Skeletal muscle satellite cell (primary cell): Measurements from ENCODE around the gene TMEM109.

Source experiments
- H3K27me3 ChIP-seq: 2 replicates; pipeline ENCODE4 v1.7.0; 2013; ENCODE audit warnings: low read length; ENCODE audit not compliant: control insufficient read depth, insufficient read depth
- H3K36me3 ChIP-seq: 2 replicates; pipeline ENCODE4 v1.7.0; 2013; ENCODE audit warnings: mild to moderate bottlenecking, control low read depth, low read length; ENCODE audit not compliant: insufficient read depth
- H3K4me1 ChIP-seq: 2 replicates; pipeline ENCODE4 v1.7.0; 2013; ENCODE audit warnings: low read length; ENCODE audit not compliant: control insufficient read depth, insufficient read depth
- H3K4me2 ChIP-seq: 2 replicates; pipeline ENCODE4 v1.7.0; 2013; ENCODE audit warnings: mild to moderate bottlenecking, low read length
- H3K4me3 ChIP-seq: 2 replicates; pipeline ENCODE4 v1.7.0; 2013; ENCODE audit warnings: low read length
- H3K9ac ChIP-seq: 2 replicates; pipeline ENCODE4 v1.7.0; 2013; ENCODE audit warnings: mild to moderate bottlenecking, low read depth, low read length, moderate library complexity
- H3K9me3 ChIP-seq: replicated peaks from 2 replicates; pipeline ENCODE4 v1.7.0; 2013; ENCODE audit warnings: mild to moderate bottlenecking, control low read depth, low read length

TMEM109 gene

GRCh38 chr11:60872124-60872960 lies 41.6 kb upstream of the TMEM109 start:
- Histone ChIP-seq H3K4me1 (peaks cover 19% of the 10 kb centered on the region), H3K36me3 (no peaks in the 10 kb centered on the region), H3K9me3 (no peaks in the 10 kb centered on the region), H3K4me2 (no peak overlapping the region), H3K9ac (no peak overlapping the region), H3K4me3 (no peak overlapping the region), H3K27me3 (no peaks in the 10 kb centered on the region)

- Histone ChIP-seq H3K36me3 (no peaks in the 10 kb centered on the region), H3K9me3 (no peaks in the 10 kb centered on the region), H3K4me3 (no peak overlapping the region), H3K9ac (no peak overlapping the region), H3K27me3 (no peaks in the 10 kb centered on the region), H3K4me2 (no peak overlapping the region), H3K4me1 (peaks cover 19% of the 10 kb centered on the region)
These were observed 40.9 kb upstream of the TMEM109 start for GRCh38 chr11:60872961-60873524.

GRCh38 chr11:60873533-60873932 lies 40.4 kb upstream of the TMEM109 start:
- Histone ChIP-seq H3K4me3 (no peak overlapping the region), H3K4me1 (peaks cover 19% of the 10 kb centered on the region), H3K9ac (no peak overlapping the region), H3K4me2 (no peak overlapping the region), H3K9me3 (no peaks in the 10 kb centered on the region), H3K36me3 (no peaks in the 10 kb centered on the region), H3K27me3 (no peaks in the 10 kb centered on the region)

GRCh38 chr11:60874421-60875365 lies 39.3 kb upstream of the TMEM109 start:
- Histone ChIP-seq H3K27me3 (no peaks in the 10 kb centered on the region), H3K36me3 (peaks cover under 1% of the 10 kb centered on the region), H3K9me3 (no peaks in the 10 kb centered on the region), H3K4me1 (peaks cover 19% of the 10 kb centered on the region), H3K4me2 (no peak overlapping the region), H3K4me3 (no peak overlapping the region), H3K9ac (no peak overlapping the region)

- H3K4me3 ChIP-seq = no peak overlapping the region
- H3K27me3 ChIP-seq = no peaks in the 10 kb centered on the region
- no peaks in the 10 kb centered on the region for H3K9me3 ChIP-seq
- H3K4me2 ChIP-seq = no peak overlapping the region
- peaks cover 4% of the 10 kb centered on the region for H3K36me3 ChIP-seq
- no peak overlapping the region for H3K9ac ChIP-seq
- peaks cover 19% of the 10 kb centered on the region for H3K4me1 ChIP-seq
These were observed 38.4 kb upstream of the TMEM109 start for GRCh38 chr11:60875366-60876167.

GRCh38 chr11:60876168-60876485 lies 37.8 kb upstream of the TMEM109 start:
- Histone ChIP-seq H3K4me1 (peaks cover 19% of the 10 kb centered on the region), H3K9ac (no peak overlapping the region), H3K4me2 (no peak overlapping the region), H3K36me3 (peaks cover 4% of the 10 kb centered on the region), H3K27me3 (no peaks in the 10 kb centered on the region), H3K9me3 (no peaks in the 10 kb centered on the region), H3K4me3 (no peak overlapping the region)

GRCh38 chr11:60878245-60879101 lies 35.5 kb upstream of the TMEM109 start:
- Histone ChIP-seq H3K36me3 (peaks cover 4% of the 10 kb centered on the region), H3K27me3 (no peaks in the 10 kb centered on the region), H3K4me1 (no peaks in the 10 kb centered on the region), H3K9me3 (no peaks in the 10 kb centered on the region), H3K4me2 (no peak overlapping the region), H3K4me3 (no peak overlapping the region), H3K9ac (no peak overlapping the region)

- H3K27me3 ChIP-seq = no peaks in the 10 kb centered on the region
- H3K9me3 ChIP-seq = no peaks in the 10 kb centered on the region
- no peak overlapping the region for H3K9ac ChIP-seq
- H3K4me2 ChIP-seq = no peak overlapping the region
- peaks cover 4% of the 10 kb centered on the region for H3K36me3 ChIP-seq
- no peaks in the 10 kb centered on the region for H3K4me1 ChIP-seq
- H3K4me3 ChIP-seq = no peak overlapping the region
These were observed 34.9 kb upstream of the TMEM109 start for GRCh38 chr11:60879104-60879503.

- no peaks in the 10 kb centered on the region for H3K27me3 ChIP-seq
- no peak overlapping the region for H3K4me2 ChIP-seq
- H3K4me1 ChIP-seq = no peaks in the 10 kb centered on the region
- H3K4me3 ChIP-seq = no peak overlapping the region
- no peak overlapping the region for H3K9ac ChIP-seq
- H3K36me3 ChIP-seq = peaks cover 4% of the 10 kb centered on the region
- H3K9me3 ChIP-seq = no peaks in the 10 kb centered on the region
These were observed 33.9 kb upstream of the TMEM109 start for GRCh38 chr11:60879971-60880588.

GRCh38 chr11:60880643-60881282 lies 33.2 kb upstream of the TMEM109 start:
- Histone ChIP-seq H3K27me3 (no peaks in the 10 kb centered on the region), H3K4me1 (no peaks in the 10 kb centered on the region), H3K9me3 (no peaks in the 10 kb centered on the region), H3K9ac (no peak overlapping the region), H3K4me2 (no peak overlapping the region), H3K36me3 (peaks cover 4% of the 10 kb centered on the region), H3K4me3 (no peak overlapping the region)
